Panc1 (cell line): ENCODE data around the gene OR1N2.

ENCODE experiments used
- CTCF ChIP-seq: fragments of 450-650 bp; IDR thresholded peaks from 2 replicates; pipeline ENCODE4 v1.5.1; 2017; ENCODE audit warnings: mild to moderate bottlenecking
- REST ChIP-seq, 2 experiments: IDR thresholded peaks; 2 replicates each; pipeline ENCODE4 v1.6.1; 2011 to 2012; ENCODE audit warnings: low read depth in 2 of 2, control low read depth in 1 of 2, low read length in 1 of 2, mild to moderate bottlenecking in 1 of 2, moderate library complexity in 1 of 2; ENCODE audit not compliant: insufficient read depth in 1 of 2
- SIN3A ChIP-seq: IDR thresholded peaks from 2 replicates; pipeline ENCODE4 v1.6.1; 2012; ENCODE audit warnings: low read depth, mild to moderate bottlenecking, low read length, moderate library complexity, borderline replicate concordance; ENCODE audit not compliant: insufficient read depth
- TCF7L2 ChIP-seq: IDR thresholded peaks from 2 replicates; pipeline ENCODE4 v1.6.1; 2011; ENCODE audit warnings: mild to moderate bottlenecking, low read depth, low read length, inconsistent platforms

DNA sequence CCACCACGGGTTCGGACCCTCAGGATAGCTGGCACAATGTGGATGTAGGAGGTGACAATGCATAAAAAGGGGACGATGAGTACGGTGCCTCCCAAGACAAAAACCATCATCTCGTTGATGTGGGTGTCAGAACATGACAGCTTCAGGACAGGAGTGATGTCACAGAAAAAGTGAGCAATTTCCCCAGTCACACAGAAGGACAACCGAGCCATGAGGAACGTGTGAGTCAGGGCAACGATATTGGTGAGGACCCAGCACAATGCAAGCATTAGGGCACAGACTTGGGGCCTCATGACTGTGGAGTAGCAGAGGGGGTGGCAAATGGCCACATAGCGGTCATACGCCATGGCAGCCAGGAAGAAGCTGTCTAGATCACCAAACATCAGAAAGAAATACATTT lies 26.3 kb upstream of the OR1N2 start:
- TF ChIP-seq TCF7L2: no peak
- TF ChIP-seq CTCF: no peak
- no peak for TF ChIP-seq REST (IDR thresholded peaks at IDR 0.05; ENCODE audit: insufficient read depth in 1 of 2, low read depth in 2 of 2, low read length in 1 of 2)
- TF ChIP-seq SIN3A: no peak
